WTC11 (cell line): ENCODE results near the gene APH1B. TPM values are rescaled to one million over a fixed set of nuclear protein-coding genes. Genes with fewer than 3 reads are reported as not detected.

Experiments
- ATAC-seq: fragments of 200-7000 bp; cut with Tn5 transposase; 2 replicates; pipeline ENCODE4 v1.10.0; 2021; ENCODE audit warnings: mild to moderate bottlenecking, moderate library complexity
- CTCF ChIA-PET: fragments of 300-600 bp; sonication (Branson Sonifier 250); formaldehyde crosslinking; loops from one replicate; lab custom pipeline; 2021; ENCODE audit warnings: antibody characterized with exemption; lab: Charles Lee
- POLR2A ChIA-PET: fragments of 350-600 bp; sonication (Branson Sonifier 250); formaldehyde crosslinking; loops from one replicate; lab custom pipeline; 2021; ENCODE audit warnings: antibody characterized with exemption; lab: Charles Lee
- DNase-seq: peaks from one replicate; pipeline ENCODE4 v3.0.0; 2021; ENCODE audit warnings: low spot score
- H3K27ac Mint-ChIP-seq: 2 replicates; pipeline ENCODE4 v1.8.0; 2021; ENCODE audit warnings: mixed read lengths
- H3K27me3 Mint-ChIP-seq: 2 replicates; pipeline ENCODE4 v1.8.0; 2021; ENCODE audit warnings: low read depth, mild to moderate bottlenecking, moderate library complexity, mixed read lengths
- H3K36me3 Mint-ChIP-seq: 2 replicates; pipeline ENCODE4 v1.8.0; 2021; ENCODE audit warnings: mixed read lengths
- H3K4me1 Mint-ChIP-seq: 2 replicates; pipeline ENCODE4 v1.8.0; 2022; ENCODE audit warnings: mixed read lengths
- H3K4me3 Mint-ChIP-seq: 2 replicates; pipeline ENCODE4 v1.8.0; 2021; ENCODE audit warnings: mild to moderate bottlenecking, moderate library complexity, mixed read lengths
- H3K9me3 Mint-ChIP-seq: 2 replicates; pipeline ENCODE4 v1.8.0; 2021; ENCODE audit warnings: mixed read lengths
- CREB1 ChIP-seq: sonication (generic); formaldehyde crosslinking; IDR thresholded peaks from 2 replicates; pipeline ENCODE4 v1.8.0; 2023; ENCODE audit warnings: mild to moderate bottlenecking, missing genetic modification reagents
- ELF4 ChIP-seq: sonication (generic); formaldehyde crosslinking; IDR thresholded peaks from 2 replicates; pipeline ENCODE4 v1.8.1; 2022; ENCODE audit warnings: low read depth, mild to moderate bottlenecking, moderate library complexity, missing genetic modification reagents
- ETV6 ChIP-seq: sonication (generic); formaldehyde crosslinking; IDR thresholded peaks from 2 replicates; pipeline ENCODE4 v1.8.1; 2022; ENCODE audit warnings: mild to moderate bottlenecking, missing genetic modification reagents
- JAZF1 ChIP-seq: fragments of 250-450 bp; sonication (Bioruptor Pico); IDR thresholded peaks from 2 replicates; pipeline ENCODE4 v1.9.0; 2021; ENCODE audit warnings: moderate library complexity, mild to moderate bottlenecking, inconsistent platforms
- JUN ChIP-seq: sonication (generic); formaldehyde crosslinking; IDR thresholded peaks from 2 replicates; pipeline ENCODE4 v1.8.0; 2023; ENCODE audit warnings: mild to moderate bottlenecking, missing genetic modification reagents
- NFE2L1 ChIP-seq: sonication (generic); formaldehyde crosslinking; IDR thresholded peaks from 2 replicates; pipeline ENCODE4 v1.8.1; 2023; ENCODE audit warnings: missing genetic modification reagents
- NR1H2 ChIP-seq: sonication (generic); formaldehyde crosslinking; IDR thresholded peaks from 2 replicates; pipeline ENCODE4 v1.9.0; 2021; ENCODE audit warnings: mild to moderate bottlenecking, moderate library complexity, missing genetic modification reagents
- NR3C1 ChIP-seq: sonication (generic); formaldehyde crosslinking; conservative IDR thresholded peaks from 2 replicates; pipeline ENCODE4 v1.8.1; 2023; ENCODE audit warnings: low read depth, mild to moderate bottlenecking, missing genetic modification reagents
- SP1 ChIP-seq: sonication (generic); formaldehyde crosslinking; conservative IDR thresholded peaks from 2 replicates; pipeline ENCODE4 v1.8.1; 2022; ENCODE audit warnings: missing genetic modification reagents
- TEAD4 ChIP-seq: sonication (generic); formaldehyde crosslinking; IDR thresholded peaks from 2 replicates; pipeline ENCODE4 v1.8.0; 2022; ENCODE audit warnings: mild to moderate bottlenecking, missing genetic modification reagents
- ZNF219 ChIP-seq: sonication (generic); formaldehyde crosslinking; IDR thresholded peaks from 2 replicates; pipeline ENCODE4 v1.8.0; 2023; ENCODE audit warnings: missing genetic modification reagents, mild to moderate bottlenecking, borderline replicate concordance
- ZNF317 ChIP-seq: sonication (generic); formaldehyde crosslinking; IDR thresholded peaks from 2 replicates; pipeline ENCODE4 v1.8.1; 2023; ENCODE audit warnings: low read depth, mild to moderate bottlenecking, moderate library complexity, missing genetic modification reagents, borderline replicate concordance
- ZNF396 ChIP-seq: fragments of 250-450 bp; sonication (Bioruptor Pico); IDR thresholded peaks from 2 replicates; pipeline ENCODE4 v1.8.0; 2021; ENCODE audit warnings: mild to moderate bottlenecking, moderate library complexity, borderline replicate concordance
- total RNA-seq: library from RNA; stranded (reverse); gene quantifications from 3 replicates; pipeline ENCODE4 v1.2.3, GENCODE V29; 2021
- TF ChIP-seq, protein P1 (sequence below): fragments of 250-450 bp; sonication (Bioruptor Pico); IDR thresholded peaks from 2 replicates; pipeline ENCODE4 v1.9.0; 2021; ENCODE audit warnings: mild to moderate bottlenecking, borderline replicate concordance
- TF ChIP-seq, protein P2 (sequence below): sonication (generic); formaldehyde crosslinking; IDR thresholded peaks from 2 replicates; pipeline ENCODE4 v1.8.1; 2023; ENCODE audit warnings: mild to moderate bottlenecking, missing genetic modification reagents
- TF ChIP-seq, protein P3 (sequence below): sonication (generic); formaldehyde crosslinking; IDR thresholded peaks from 2 replicates; pipeline ENCODE4 v1.8.1; 2022; ENCODE audit warnings: mild to moderate bottlenecking, moderate library complexity, missing genetic modification reagents
- TF ChIP-seq, protein P4 (sequence below): sonication (generic); formaldehyde crosslinking; IDR thresholded peaks from 2 replicates; pipeline ENCODE4 v1.8.1; 2023; ENCODE audit warnings: mild to moderate bottlenecking, missing genetic modification reagents
- TF ChIP-seq, protein P5 (sequence below): sonication (generic); formaldehyde crosslinking; IDR thresholded peaks from 2 replicates; pipeline ENCODE4 v1.8.0; 2022; ENCODE audit warnings: mild to moderate bottlenecking, missing genetic modification reagents

APH1B gene
- total RNA-seq, 1 experiment from 2014 or later, result 25.0 TPM

DNA sequence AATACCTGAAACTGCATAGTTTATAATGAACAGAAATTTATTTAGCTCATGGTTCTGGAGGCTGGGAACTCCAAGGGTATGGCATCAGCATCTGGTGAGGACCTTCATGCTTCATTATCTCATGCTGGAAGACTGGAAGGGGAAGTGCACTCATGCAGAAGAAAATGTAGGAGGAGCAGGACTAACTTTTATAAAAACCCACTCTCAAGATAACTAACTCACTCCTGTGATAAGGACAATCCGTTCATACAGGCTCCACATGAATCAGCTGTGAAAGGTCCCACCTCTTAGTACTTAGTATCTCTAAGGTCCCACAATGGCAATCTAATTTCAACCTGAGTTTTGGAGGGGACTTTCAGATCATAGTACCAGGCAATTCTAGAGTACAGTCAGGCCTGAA lies 33.6 kb upstream of the APH1B start (continued):
- TF ChIP-seq, protein P1, sequence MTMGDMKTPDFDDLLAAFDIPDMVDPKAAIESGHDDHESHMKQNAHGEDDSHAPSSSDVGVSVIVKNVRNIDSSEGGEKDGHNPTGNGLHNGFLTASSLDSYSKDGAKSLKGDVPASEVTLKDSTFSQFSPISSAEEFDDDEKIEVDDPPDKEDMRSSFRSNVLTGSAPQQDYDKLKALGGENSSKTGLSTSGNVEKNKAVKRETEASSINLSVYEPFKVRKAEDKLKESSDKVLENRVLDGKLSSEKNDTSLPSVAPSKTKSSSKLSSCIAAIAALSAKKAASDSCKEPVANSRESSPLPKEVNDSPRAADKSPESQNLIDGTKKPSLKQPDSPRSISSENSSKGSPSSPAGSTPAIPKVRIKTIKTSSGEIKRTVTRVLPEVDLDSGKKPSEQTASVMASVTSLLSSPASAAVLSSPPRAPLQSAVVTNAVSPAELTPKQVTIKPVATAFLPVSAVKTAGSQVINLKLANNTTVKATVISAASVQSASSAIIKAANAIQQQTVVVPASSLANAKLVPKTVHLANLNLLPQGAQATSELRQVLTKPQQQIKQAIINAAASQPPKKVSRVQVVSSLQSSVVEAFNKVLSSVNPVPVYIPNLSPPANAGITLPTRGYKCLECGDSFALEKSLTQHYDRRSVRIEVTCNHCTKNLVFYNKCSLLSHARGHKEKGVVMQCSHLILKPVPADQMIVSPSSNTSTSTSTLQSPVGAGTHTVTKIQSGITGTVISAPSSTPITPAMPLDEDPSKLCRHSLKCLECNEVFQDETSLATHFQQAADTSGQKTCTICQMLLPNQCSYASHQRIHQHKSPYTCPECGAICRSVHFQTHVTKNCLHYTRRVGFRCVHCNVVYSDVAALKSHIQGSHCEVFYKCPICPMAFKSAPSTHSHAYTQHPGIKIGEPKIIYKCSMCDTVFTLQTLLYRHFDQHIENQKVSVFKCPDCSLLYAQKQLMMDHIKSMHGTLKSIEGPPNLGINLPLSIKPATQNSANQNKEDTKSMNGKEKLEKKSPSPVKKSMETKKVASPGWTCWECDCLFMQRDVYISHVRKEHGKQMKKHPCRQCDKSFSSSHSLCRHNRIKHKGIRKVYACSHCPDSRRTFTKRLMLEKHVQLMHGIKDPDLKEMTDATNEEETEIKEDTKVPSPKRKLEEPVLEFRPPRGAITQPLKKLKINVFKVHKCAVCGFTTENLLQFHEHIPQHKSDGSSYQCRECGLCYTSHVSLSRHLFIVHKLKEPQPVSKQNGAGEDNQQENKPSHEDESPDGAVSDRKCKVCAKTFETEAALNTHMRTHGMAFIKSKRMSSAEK (CRISPR knock-in tag), result no peak
- TF ChIP-seq, protein P2, sequence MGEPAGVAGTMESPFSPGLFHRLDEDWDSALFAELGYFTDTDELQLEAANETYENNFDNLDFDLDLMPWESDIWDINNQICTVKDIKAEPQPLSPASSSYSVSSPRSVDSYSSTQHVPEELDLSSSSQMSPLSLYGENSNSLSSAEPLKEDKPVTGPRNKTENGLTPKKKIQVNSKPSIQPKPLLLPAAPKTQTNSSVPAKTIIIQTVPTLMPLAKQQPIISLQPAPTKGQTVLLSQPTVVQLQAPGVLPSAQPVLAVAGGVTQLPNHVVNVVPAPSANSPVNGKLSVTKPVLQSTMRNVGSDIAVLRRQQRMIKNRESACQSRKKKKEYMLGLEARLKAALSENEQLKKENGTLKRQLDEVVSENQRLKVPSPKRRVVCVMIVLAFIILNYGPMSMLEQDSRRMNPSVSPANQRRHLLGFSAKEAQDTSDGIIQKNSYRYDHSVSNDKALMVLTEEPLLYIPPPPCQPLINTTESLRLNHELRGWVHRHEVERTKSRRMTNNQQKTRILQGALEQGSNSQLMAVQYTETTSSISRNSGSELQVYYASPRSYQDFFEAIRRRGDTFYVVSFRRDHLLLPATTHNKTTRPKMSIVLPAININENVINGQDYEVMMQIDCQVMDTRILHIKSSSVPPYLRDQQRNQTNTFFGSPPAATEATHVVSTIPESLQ (CRISPR knock-in tag), result no peak
- TF ChIP-seq ETV6 (CRISPR knock-in tag) (no peak), NFE2L1 (CRISPR knock-in tag) (no peak), JAZF1 (CRISPR knock-in tag) (no peak)

DNA sequence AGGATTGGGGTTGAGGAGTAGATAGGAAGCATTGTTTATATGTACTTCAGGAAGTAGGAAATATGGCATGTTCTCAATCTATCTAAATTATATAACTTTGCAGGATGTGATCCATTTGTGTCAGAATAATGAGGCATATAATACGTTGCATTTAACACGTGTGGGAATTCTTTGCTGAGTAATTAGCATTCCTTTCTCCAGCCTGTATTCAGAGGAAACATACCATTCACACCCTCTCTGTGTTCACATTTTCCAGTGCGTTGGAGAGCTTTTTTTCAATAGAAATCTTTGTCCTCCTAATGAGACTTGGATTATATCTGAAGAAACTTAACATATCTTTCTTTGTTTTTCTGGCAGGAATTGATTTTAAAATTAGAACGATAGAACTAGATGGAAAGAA lies 33.0 kb upstream of the APH1B start:
- Mint-ChIP-seq H3K27ac (0 out of 2 replicates have a peak overlapping the region, but pooled peaks have one; percentile 14), H3K9me3 (peaks cover 21% of the 10 kb centered on the region), H3K4me3 (no peak overlapping the region), H3K36me3 (peaks cover 30% of the 10 kb centered on the region), H3K27me3 (no peaks in the 10 kb centered on the region; the same call in 1 of the 2 replicates), H3K4me1 (no peaks in the 10 kb centered on the region)
- POLR2A ChIA-PET, result interaction anchor here (0.6 kb wide), 1 partner anchor 288 kb away, joined by 5 read pairs; no protein-coding TSS in a partner anchor
- CTCF ChIA-PET, result no interaction called here
- ATAC-seq, result no peak
- no peak for DNase-seq
- TF ChIP-seq, protein P2 (CRISPR knock-in tag), result no peak
- TF ChIP-seq ELF4 (no peak), ZNF396 (CRISPR knock-in tag) (no peak), TEAD4 (CRISPR knock-in tag) (no peak)

DNA sequence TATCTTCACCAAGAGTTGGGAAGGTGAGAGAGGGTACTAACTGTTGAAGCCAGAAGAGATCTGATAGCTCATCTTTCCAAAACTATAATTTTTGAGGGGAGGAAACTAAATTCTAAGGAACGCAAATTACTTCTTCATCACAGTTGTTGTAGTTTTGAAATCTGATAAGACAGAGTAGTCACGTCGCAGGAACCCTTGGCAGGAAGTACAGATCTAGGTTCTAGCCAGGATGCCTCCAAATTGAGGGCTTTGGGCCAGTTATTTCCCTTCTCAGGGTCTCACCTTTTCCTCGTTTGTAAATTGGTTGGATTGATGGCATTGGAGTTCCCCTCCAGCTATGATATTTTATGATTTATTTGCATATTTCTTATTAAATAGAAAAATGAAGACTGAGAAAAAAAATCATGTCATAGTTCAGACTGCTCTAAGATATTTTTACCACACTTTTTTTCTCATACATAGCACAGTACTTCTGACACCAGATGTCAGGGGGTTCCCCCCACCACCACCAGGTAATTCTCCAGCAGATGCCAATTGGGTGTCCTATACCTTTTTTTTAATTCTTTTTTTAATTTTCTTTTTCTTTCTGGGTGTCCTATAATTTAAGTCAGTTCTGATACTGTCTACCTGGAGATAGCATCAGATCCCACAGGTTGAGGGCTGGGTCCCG lies 32.3 kb upstream of the APH1B start:
- no peaks in the 10 kb centered on the region for H3K4me1 Mint-ChIP-seq
- ATAC-seq (no peak), DNase-seq (no peak)
- no peak overlapping the region for H3K4me3 Mint-ChIP-seq
- H3K27ac Mint-ChIP-seq, result 0 out of 2 replicates have a peak overlapping the region, but pooled peaks have one; percentile 14
- no peak for TF ChIP-seq SP1 (CRISPR knock-in tag)
- TF ChIP-seq ZNF317 (CRISPR knock-in tag), result no peak
- TF ChIP-seq, protein P3, sequence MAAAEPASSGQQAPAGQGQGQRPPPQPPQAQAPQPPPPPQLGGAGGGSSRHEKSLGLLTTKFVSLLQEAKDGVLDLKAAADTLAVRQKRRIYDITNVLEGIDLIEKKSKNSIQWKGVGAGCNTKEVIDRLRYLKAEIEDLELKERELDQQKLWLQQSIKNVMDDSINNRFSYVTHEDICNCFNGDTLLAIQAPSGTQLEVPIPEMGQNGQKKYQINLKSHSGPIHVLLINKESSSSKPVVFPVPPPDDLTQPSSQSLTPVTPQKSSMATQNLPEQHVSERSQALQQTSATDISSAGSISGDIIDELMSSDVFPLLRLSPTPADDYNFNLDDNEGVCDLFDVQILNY, result no peak
- no peak for TF ChIP-seq TEAD4 (CRISPR knock-in tag)
- TF ChIP-seq, protein P4, sequence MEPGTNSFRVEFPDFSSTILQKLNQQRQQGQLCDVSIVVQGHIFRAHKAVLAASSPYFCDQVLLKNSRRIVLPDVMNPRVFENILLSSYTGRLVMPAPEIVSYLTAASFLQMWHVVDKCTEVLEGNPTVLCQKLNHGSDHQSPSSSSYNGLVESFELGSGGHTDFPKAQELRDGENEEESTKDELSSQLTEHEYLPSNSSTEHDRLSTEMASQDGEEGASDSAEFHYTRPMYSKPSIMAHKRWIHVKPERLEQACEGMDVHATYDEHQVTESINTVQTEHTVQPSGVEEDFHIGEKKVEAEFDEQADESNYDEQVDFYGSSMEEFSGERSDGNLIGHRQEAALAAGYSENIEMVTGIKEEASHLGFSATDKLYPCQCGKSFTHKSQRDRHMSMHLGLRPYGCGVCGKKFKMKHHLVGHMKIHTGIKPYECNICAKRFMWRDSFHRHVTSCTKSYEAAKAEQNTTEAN (CRISPR knock-in tag), result no peak
- TF ChIP-seq ZNF219 (CRISPR knock-in tag), result no peak
- TF ChIP-seq NR1H2 (CRISPR knock-in tag), result no peak
- TF ChIP-seq CREB1 (CRISPR knock-in tag), result no peak
- no peak for TF ChIP-seq NR3C1
- TF ChIP-seq ETV6 (CRISPR knock-in tag), result no peak
- TF ChIP-seq JUN (CRISPR knock-in tag), result no peak
- TF ChIP-seq, protein P5, sequence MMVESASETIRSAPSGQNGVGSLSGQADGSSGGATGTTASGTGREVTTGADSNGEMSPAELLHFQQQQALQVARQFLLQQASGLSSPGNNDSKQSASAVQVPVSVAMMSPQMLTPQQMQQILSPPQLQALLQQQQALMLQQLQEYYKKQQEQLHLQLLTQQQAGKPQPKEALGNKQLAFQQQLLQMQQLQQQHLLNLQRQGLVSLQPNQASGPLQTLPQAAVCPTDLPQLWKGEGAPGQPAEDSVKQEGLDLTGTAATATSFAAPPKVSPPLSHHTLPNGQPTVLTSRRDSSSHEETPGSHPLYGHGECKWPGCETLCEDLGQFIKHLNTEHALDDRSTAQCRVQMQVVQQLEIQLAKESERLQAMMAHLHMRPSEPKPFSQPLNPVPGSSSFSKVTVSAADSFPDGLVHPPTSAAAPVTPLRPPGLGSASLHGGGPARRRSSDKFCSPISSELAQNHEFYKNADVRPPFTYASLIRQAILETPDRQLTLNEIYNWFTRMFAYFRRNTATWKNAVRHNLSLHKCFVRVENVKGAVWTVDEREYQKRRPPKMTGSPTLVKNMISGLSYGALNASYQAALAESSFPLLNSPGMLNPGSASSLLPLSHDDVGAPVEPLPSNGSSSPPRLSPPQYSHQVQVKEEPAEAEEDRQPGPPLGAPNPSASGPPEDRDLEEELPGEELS, result no peak
- TF ChIP-seq ELF4, result no peak
- POLR2A ChIA-PET, result no interaction called here
- H3K36me3 Mint-ChIP-seq, result peaks cover 33% of the 10 kb centered on the region
- CTCF ChIA-PET, result no interaction called here
- no peaks in the 10 kb centered on the region; the same call in 1 of the 2 replicates for H3K27me3 Mint-ChIP-seq
- peaks cover 21% of the 10 kb centered on the region for H3K9me3 Mint-ChIP-seq
